Stimulated activated CD4-positive, alpha-beta T cell treated with anti-CD3 and anti-CD28 coated beads, Interleukin-2, amount 100 ng/mL, for 24 hours (primary cell): ENCODE measurements around the gene CXXC5.
A peak's percentile ranks its signal among the peaks of the same experiment; 100 is the strongest.
"Not testable (repeated sequence)": the region's sequence is repeated elsewhere in the genome, so short reads cannot be mapped to it uniquely, and the experiment has no call there.

ENCODE experiments used
- DNase-seq, 2 donors: peaks; one replicate each; pipeline ENCODE4 v3.0.0-alpha.2; 2020

The CXXC5 gene

GRCh38 chr5:139696894-139697658 lies 48.9 kb downstream of the CXXC5 start:
- peak in 1 of 2 donors; percentile 34 for DNase-seq

GRCh38 chr5:139698490-139699146 lies 50.5 kb downstream of the CXXC5 start:
- no peak for DNase-seq

GRCh38 chr5:139699351-139699750 lies 51.2 kb downstream of the CXXC5 start:
- no peak for DNase-seq

- DNase-seq = no peak
Observed at GRCh38 chr5:139700711-139701055, 52.5 kb downstream of the CXXC5 start.

GRCh38 chr5:139701056-139701741 lies 53.0 kb downstream of the CXXC5 start:
- no peak for DNase-seq

GRCh38 chr5:139702548-139702947 lies 54.4 kb downstream of the CXXC5 start:
- DNase-seq = no peak

- no peak for DNase-seq
Observed at GRCh38 chr5:139704748-139705147, 56.6 kb downstream of the CXXC5 start.

- no peak for DNase-seq
Observed at GRCh38 chr5:139705191-139705590, 57.0 kb downstream of the CXXC5 start.

- DNase-seq = no peak
Observed at GRCh38 chr5:139705655-139706587, 57.8 kb downstream of the CXXC5 start.

- DNase-seq = no peak
Observed at GRCh38 chr5:139707445-139708003, 59.4 kb downstream of the CXXC5 start.

- no peak for DNase-seq
Observed at GRCh38 chr5:139708434-139708861, 60.3 kb downstream of the CXXC5 start.

GRCh38 chr5:139708877-139709581 lies 60.9 kb downstream of the CXXC5 start:
- DNase-seq = no peak

- DNase-seq = peak in 1 of 2 donors; percentile 20
Observed at GRCh38 chr5:139709582-139710318, 61.6 kb downstream of the CXXC5 start.

GRCh38 chr5:139710319-139711066 lies 62.3 kb downstream of the CXXC5 start:
- peak; percentile 52 to 55 for DNase-seq

- DNase-seq = peak; percentile 54 to 66
Observed at GRCh38 chr5:139711067-139711905, 63.1 kb downstream of the CXXC5 start.

- DNase-seq = peak in 1 of 2 donors; percentile 14
Observed at GRCh38 chr5:139711906-139712224, 63.7 kb downstream of the CXXC5 start.

- DNase-seq = no peak
Observed at GRCh38 chr5:139712412-139712811, 64.3 kb downstream of the CXXC5 start.

- not testable (repeated sequence) for DNase-seq
Observed at GRCh38 chr5:139713898-139714297, 65.7 kb downstream of the CXXC5 start.

- DNase-seq = no peak
Observed at GRCh38 chr5:139717221-139717620, 69.1 kb downstream of the CXXC5 start.
